Endothelial cell of umbilical vein (primary cell): ENCODE measurements around the gene TBCE. TPM values are rescaled to one million over a fixed set of nuclear protein-coding genes. Genes with fewer than 3 reads are reported as not detected.

Source experiments
- BruUV-seq: library from RNA; stranded (reverse); fragments of 400-500 nt; replicated peaks from 2 replicates; lab custom pipeline; 2021; lab: Mats Ljungman, UMichigan
- CTCF ChIA-PET: fragments of 300-600, 350-600 bp; sonication (Branson Sonifier 250); formaldehyde crosslinking; loops from one replicate; lab custom pipeline; 2021; ENCODE audit warnings: antibody characterized with exemption, inconsistent platforms; lab: Charles Lee
- POLR2A ChIA-PET: fragments of 300-600, 350-600 bp; sonication (Branson Sonifier 250); formaldehyde crosslinking; loops from one replicate; lab custom pipeline; 2021; ENCODE audit warnings: antibody characterized with exemption, inconsistent platforms; lab: Charles Lee
- DNase-seq: peaks from one replicate; pipeline ENCODE4 v3.0.0-alpha.2; 2011; ENCODE audit warnings: low read depth, low spot score
- FAIRE-seq: peaks from 2 replicates; lab custom pipeline; 2011; peaks lifted over from hg19 to GRCh38; lab: Jason Lieb, UNC
- H2AFZ ChIP-seq: 2 replicates; pipeline ENCODE4 v1.6.0; 2012; ENCODE audit warnings: low read depth, low read length, control low read depth, inconsistent platforms
- H3K27ac ChIP-seq: 2 replicates; pipeline ENCODE4 v1.5.1; 2011; ENCODE audit warnings: low read depth, mild to moderate bottlenecking, control low read depth, low read length, moderate library complexity; ENCODE audit not compliant: insufficient read depth
- H3K27me3 ChIP-seq, 2 experiments: 2 replicates each; pipeline versions ENCODE4 v1.6.0 to v1.6.1; 2011; ENCODE audit warnings: low read length in 2 of 2, mixed read lengths in 1 of 2; ENCODE audit not compliant: control insufficient read depth in 2 of 2, insufficient read depth in 2 of 2
- H3K36me3 ChIP-seq, 2 experiments: 2 replicates in 1 of 2; 3 replicates in 1 of 2; pipeline ENCODE4 v1.5.1; 2011; ENCODE audit warnings: low read length in 2 of 2, mild to moderate bottlenecking in 1 of 2, moderate library complexity in 1 of 2; ENCODE audit not compliant: control insufficient read depth in 2 of 2, insufficient read depth in 2 of 2; ENCODE audit errors: extremely low read depth in 1 of 2
- H3K4me1 ChIP-seq: 3 replicates; pipeline ENCODE4 v1.5.1; 2011; ENCODE audit warnings: mild to moderate bottlenecking, low read length; ENCODE audit not compliant: control insufficient read depth, insufficient read depth; ENCODE audit errors: extremely low read depth
- H3K4me2 ChIP-seq: 2 replicates; pipeline ENCODE4 v1.6.1; 2011; ENCODE audit warnings: low read length, control low read depth, mixed read lengths; ENCODE audit not compliant: insufficient read depth
- H3K4me3 ChIP-seq, 3 experiments: fragments of 200-600 bp in 1 of 3; sonication (generic), shearing (Covaris generic) in 1 of 3; replicated peaks in 1 of 3; 2 replicates each; pipeline ENCODE4 v1.5.1; 2011 to 2016; ENCODE audit warnings: control low read depth in 3 of 3, low read length in 3 of 3, mild to moderate bottlenecking in 2 of 3, inconsistent platforms in 1 of 3, low read depth in 1 of 3, moderate library complexity in 1 of 3; ENCODE audit not compliant: insufficient read depth in 1 of 3
- H3K79me2 ChIP-seq: 2 replicates; pipeline ENCODE4 v1.6.0; 2012; ENCODE audit warnings: low read length, inconsistent platforms; ENCODE audit not compliant: control insufficient read depth, insufficient read depth
- H3K9ac ChIP-seq: replicated peaks from 2 replicates; pipeline ENCODE3; 2011; ENCODE audit warnings: low read length, control low read depth; ENCODE audit not compliant: insufficient read depth; ENCODE audit errors: extremely low read depth
- H3K9me1 ChIP-seq: replicated peaks from 3 replicates; pipeline ENCODE4 v1.6.0; 2011; ENCODE audit warnings: mild to moderate bottlenecking, low read length; ENCODE audit not compliant: control insufficient read depth, insufficient read depth; ENCODE audit errors: extremely low read depth
- H3K9me3 ChIP-seq: replicated peaks from 2 replicates; pipeline ENCODE4 v1.5.1; 2012; ENCODE audit warnings: low read length, inconsistent platforms; ENCODE audit not compliant: control insufficient read depth, insufficient read depth
- H4K20me1 ChIP-seq: replicated peaks from 2 replicates; pipeline ENCODE3; 2011; ENCODE audit warnings: mild to moderate bottlenecking, low read length; ENCODE audit not compliant: control insufficient read depth, insufficient read depth; ENCODE audit errors: extremely low read depth
- CTCF ChIP-seq, 2 donors: IDR thresholded peaks; 1 replicate in 1 of 2; 2 replicates in 1 of 2; pipeline ENCODE4 v1.5.1; 2011; ENCODE audit warnings: low read length in 2 of 2, mild to moderate bottlenecking in 2 of 2, moderate library complexity in 2 of 2, control low read depth in 1 of 2, inconsistent platforms in 1 of 2, low read depth in 1 of 2; ENCODE audit not compliant: insufficient read depth in 1 of 2; ENCODE audit errors: extremely low read depth in 1 of 2
- EZH2 ChIP-seq: IDR thresholded peaks from 2 replicates; pipeline ENCODE4 v1.6.1; 2012; ENCODE audit warnings: borderline replicate concordance, low read depth, mild to moderate bottlenecking, moderate library complexity, low read length, inconsistent platforms; ENCODE audit not compliant: severe bottlenecking
- FOS ChIP-seq: IDR thresholded peaks from 2 replicates; pipeline ENCODE4 v1.6.1; 2011; ENCODE audit warnings: mild to moderate bottlenecking, low read length, moderate library complexity, borderline replicate concordance; ENCODE audit not compliant: insufficient read depth
- GATA2 ChIP-seq: IDR thresholded peaks from 2 replicates; pipeline ENCODE4 v1.7.0; 2011; ENCODE audit warnings: low read depth, mild to moderate bottlenecking, moderate library complexity, mixed read lengths, low read length; ENCODE audit not compliant: insufficient read length, insufficient read depth
- JUN ChIP-seq: IDR thresholded peaks from 2 replicates; pipeline ENCODE4 v1.6.1; 2011; ENCODE audit warnings: borderline replicate concordance, low read depth; ENCODE audit not compliant: insufficient read length, insufficient read depth
- MAX ChIP-seq: IDR thresholded peaks from 2 replicates; pipeline ENCODE4 v1.6.1; 2011; ENCODE audit not compliant: insufficient read depth, insufficient read length
- MYC ChIP-seq: IDR thresholded peaks from one replicate; pipeline ENCODE4 v1.6.1; 2011; ENCODE audit warnings: mild to moderate bottlenecking, low read depth, low read length
- POLR2A ChIP-seq: IDR thresholded peaks from 2 replicates; pipeline ENCODE4 v1.6.1; 2012; ENCODE audit warnings: low read depth, mild to moderate bottlenecking, control low read depth, low read length
- POLR2AphosphoS5 ChIP-seq: IDR thresholded peaks from 2 replicates; pipeline ENCODE4 v1.6.1; 2012; ENCODE audit warnings: low read depth, mild to moderate bottlenecking, control low read depth, low read length, moderate library complexity; ENCODE audit not compliant: insufficient read depth
- dilution Hi-C: fragments of 300-500 bp; cut with MboI; formaldehyde crosslinking; loops from one replicate; pipeline ENCODE4 v1.15.0; 2019; ENCODE audit warnings: low sequenced_read_pairs; ENCODE audit not compliant: extremely low pct_ligation_motif_present
- intact Hi-C: fragments of 100-400 bp; cut with micrococcal nuclease; formaldehyde crosslinking; loops from one replicate; pipeline ENCODE4 v1.10.0; 2022
- polyA plus RNA-seq, 4 experiments: library from polyadenylated mRNA; depleted of rRNA in 3 of 4; stranded (reverse) in 3 of 4; unstranded in 1 of 4; fragments of >200 nt; gene quantifications; 2 replicates each; pipeline versions ENCODE4 v1.2.1 to v1.2.3, GENCODE V29; 2011 to 2012; ENCODE audit warnings: missing spikeins in 1 of 4
- total RNA-seq: library from RNA; stranded (reverse); gene quantifications from 2 replicates; pipeline ENCODE4 v1.2.3, GENCODE V29; 2021

The TBCE gene
- total and polyA plus RNA-seq, 2 donors (not counting 3 experiments of a cell fraction or from before 2014, with no cell fraction given) = 13.7 to 32.6 TPM

- Histone ChIP-seq H3K79me2 (peaks cover 38% of the 10 kb centered on the region), H4K20me1 (no peaks in the 10 kb centered on the region), H3K9me3 (no peaks in the 10 kb centered on the region), H3K4me2 (no peak overlapping the region), H3K9ac (no peak overlapping the region), H3K4me3 (no peak overlapping the region), H3K27ac (no peak overlapping the region), H3K9me1 (no peaks in the 10 kb centered on the region), H3K36me3 (no peaks in the 10 kb centered on the region), H3K4me1 (no peaks in the 10 kb centered on the region), H2AFZ (no peak overlapping the region), H3K27me3 (no peaks in the 10 kb centered on the region)
- FAIRE-seq (no peak), DNase-seq (no peak)
- dilution Hi-C loops (no loop called here), intact Hi-C loops (no loop called here)
- no TSS peak for BruUV-seq
- ChIA-PET POLR2A (no interaction called here), CTCF (interaction anchor here (0.9 to 2.2 kb wide), 2 partner anchors 11 to 18 kb away, joined by 5 to 7 read pairs; no protein-coding TSS in a partner anchor)
- TF ChIP-seq FOS (no peak), POLR2AphosphoS5 (no peak), EZH2 (no peak), CTCF (IDR thresholded peaks at IDR 0.05; ENCODE audit: extremely low read depth in 1 of 2, insufficient read depth in 1 of 2, low read depth in 1 of 2, low read length in 2 of 2) (no peak), JUN (no peak), MAX (no peak), POLR2A (no peak), GATA2 (no peak), MYC (no peak)
These were observed 30.5 kb downstream of the TBCE start for GRCh38 chr1:235397733-235398132.
